Measurements from ENCODE around the gene CAMTA1.
"Not testable (repeated sequence)": the region's sequence is repeated elsewhere in the genome, so short reads cannot be mapped to it uniquely, and the experiment has no call there.

Gene CAMTA1

GRCh38 chr1:6785318-6785727, at the start of gene CAMTA1:
CAMTA1 (plus strand) TSS chr1:6785454; CDS start chr1:6785531, 77 bp downstream.
- DNase-seq = no peak

GRCh38 chr1:6738987-6739676, 46.1 kb upstream of the CAMTA1 start:
- no peak for DNase-seq

- not testable (repeated sequence) for DNase-seq
Measured at GRCh38 chr1:6742676-6743188, 42.5 kb upstream of the CAMTA1 start.

GRCh38 chr1:6743189-6744101, 41.8 kb upstream of the CAMTA1 start:
- no peak for DNase-seq

- no peak for DNase-seq
Measured at GRCh38 chr1:6745073-6745472, 40.2 kb upstream of the CAMTA1 start.

- DNase-seq = no peak
Measured at GRCh38 chr1:6747674-6748073, 37.6 kb upstream of the CAMTA1 start.

GRCh38 chr1:6750490-6750889, 34.8 kb upstream of the CAMTA1 start:
- DNase-seq = no peak

GRCh38 chr1:6753320-6754140, 31.7 kb upstream of the CAMTA1 start:
- no peak for DNase-seq

GRCh38 chr1:6756457-6756856, 28.8 kb upstream of the CAMTA1 start:
- no peak for DNase-seq

GRCh38 chr1:6757719-6758435, 27.4 kb upstream of the CAMTA1 start:
- DNase-seq = no peak

GRCh38 chr1:6761196-6761737, 24.0 kb upstream of the CAMTA1 start:
- no peak for DNase-seq

- no peak for DNase-seq
Measured at GRCh38 chr1:6762060-6762459, 23.2 kb upstream of the CAMTA1 start.

GRCh38 chr1:6770751-6771440, 14.4 kb upstream of the CAMTA1 start:
- DNase-seq = no peak

- DNase-seq = no peak
Measured at GRCh38 chr1:6771441-6771769, 13.8 kb upstream of the CAMTA1 start.

- DNase-seq = no peak
Measured at GRCh38 chr1:6774381-6774780, 10.9 kb upstream of the CAMTA1 start.

- no peak for DNase-seq
Measured at GRCh38 chr1:6775261-6776043, 9.8 kb upstream of the CAMTA1 start.

- DNase-seq = no peak
Measured at GRCh38 chr1:6776389-6776788, 8.9 kb upstream of the CAMTA1 start.

GRCh38 chr1:6776895-6777294, 8.4 kb upstream of the CAMTA1 start:
- DNase-seq = no peak

- DNase-seq = no peak
Measured at GRCh38 chr1:6777813-6778212, 7.4 kb upstream of the CAMTA1 start.

GRCh38 chr1:6779089-6779805, 6.0 kb upstream of the CAMTA1 start:
- DNase-seq = no peak

Data from NCI-H1048 (cell line).